NCI-H187 treated with DMSO at 0.1 percent for 48 hours (cell line): Measurements from ENCODE around the gene ACSL3.
"Not testable (repeated sequence)": the region's sequence is repeated elsewhere in the genome, so short reads cannot be mapped to it uniquely, and the experiment has no call there.

Experiments
- DNase-seq: peaks from one replicate; lab custom pipeline; 2025; lab: John Stamatoyannopoulos, UW

ACSL3 gene

GRCh38 chr2:222851956-222852617, 8.7 kb upstream of the ACSL3 start:
- no peak for DNase-seq

DNA sequence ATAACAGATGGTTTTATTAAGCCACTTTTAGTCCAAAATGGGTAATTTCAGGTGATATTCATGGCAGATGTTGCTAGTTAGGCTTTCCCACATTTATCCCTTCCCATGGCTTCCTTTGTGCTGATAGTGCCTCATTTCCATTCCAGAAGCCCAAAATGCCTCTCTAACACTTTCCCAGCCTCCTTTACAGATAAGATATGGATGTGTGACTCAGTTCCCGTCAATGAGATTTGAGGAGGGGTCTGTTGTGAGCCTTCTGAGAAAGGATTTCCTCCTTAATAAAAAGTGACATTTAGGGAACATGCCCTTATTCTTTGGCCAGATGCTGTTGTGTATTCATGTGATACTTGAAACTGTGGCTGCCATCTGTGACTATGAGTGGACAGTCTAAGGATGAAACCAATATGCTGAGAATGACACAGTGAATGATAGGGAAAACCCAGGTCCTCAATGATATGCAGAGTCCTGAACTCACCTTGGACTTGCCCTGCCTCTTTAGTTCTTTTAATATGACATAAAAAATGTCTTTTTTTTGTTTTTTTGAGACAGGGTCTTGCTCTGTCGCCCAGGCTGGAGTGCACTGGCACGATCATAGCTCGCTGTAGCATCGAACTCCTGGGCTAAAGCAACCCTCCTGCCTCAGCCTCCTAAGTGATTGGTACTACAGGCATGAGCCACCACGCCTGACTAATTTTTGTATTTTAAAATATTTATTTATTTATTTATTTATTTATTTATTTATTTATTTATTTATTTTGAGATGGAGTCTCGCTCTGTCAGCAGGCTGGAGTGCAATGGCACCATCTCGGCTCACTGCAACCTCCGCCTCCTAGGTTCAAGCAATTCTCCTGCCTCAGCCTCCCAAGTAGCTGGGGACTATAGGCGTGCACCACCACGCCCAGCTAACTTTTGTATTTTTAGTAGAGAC, 5.8 kb upstream of the ACSL3 start:
- no peak for DNase-seq

DNA sequence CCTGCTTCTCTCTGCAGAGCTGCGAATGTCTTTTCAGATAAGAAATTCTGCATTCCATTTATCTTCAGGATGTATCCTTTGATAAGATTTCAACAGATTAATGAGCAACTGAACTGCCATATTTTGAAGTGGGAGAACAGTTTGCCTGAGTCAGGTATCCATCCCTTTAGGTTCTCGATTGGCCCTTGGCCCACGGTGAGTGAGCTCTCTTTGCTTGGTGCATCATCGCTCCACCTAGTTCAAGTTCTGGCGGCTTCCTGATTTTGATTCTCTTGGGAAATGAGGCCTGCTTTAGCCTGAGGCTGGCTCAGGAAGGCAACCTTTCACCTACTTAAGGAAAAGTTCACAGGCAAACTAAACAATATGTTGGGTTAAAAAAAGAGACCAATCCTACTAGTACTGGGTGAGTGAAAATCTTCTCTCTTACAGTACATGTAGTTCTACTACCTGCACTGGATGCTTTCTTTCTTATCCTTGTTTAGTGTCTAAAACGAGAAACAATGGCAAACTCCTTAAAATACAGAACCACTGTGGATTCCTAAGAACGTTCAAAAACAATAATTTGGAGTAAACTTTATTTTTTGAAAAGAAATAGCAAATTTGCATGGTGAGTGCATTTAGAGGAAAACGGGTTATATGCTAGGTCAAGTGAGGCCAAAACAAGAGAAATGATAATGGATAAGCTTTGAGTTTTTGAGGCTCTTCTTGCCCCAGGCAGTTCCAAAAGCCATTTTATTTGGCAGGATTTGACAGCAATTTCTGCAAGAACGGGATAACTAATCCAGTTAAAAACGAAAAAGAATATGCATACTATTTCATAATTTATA, 837 bp upstream of the ACSL3 start:
- DNase-seq: no peak

- DNase-seq: no peak
Observed at GRCh38 chr2:222861411-222862105, 722 bp downstream of the ACSL3 start.

DNA sequence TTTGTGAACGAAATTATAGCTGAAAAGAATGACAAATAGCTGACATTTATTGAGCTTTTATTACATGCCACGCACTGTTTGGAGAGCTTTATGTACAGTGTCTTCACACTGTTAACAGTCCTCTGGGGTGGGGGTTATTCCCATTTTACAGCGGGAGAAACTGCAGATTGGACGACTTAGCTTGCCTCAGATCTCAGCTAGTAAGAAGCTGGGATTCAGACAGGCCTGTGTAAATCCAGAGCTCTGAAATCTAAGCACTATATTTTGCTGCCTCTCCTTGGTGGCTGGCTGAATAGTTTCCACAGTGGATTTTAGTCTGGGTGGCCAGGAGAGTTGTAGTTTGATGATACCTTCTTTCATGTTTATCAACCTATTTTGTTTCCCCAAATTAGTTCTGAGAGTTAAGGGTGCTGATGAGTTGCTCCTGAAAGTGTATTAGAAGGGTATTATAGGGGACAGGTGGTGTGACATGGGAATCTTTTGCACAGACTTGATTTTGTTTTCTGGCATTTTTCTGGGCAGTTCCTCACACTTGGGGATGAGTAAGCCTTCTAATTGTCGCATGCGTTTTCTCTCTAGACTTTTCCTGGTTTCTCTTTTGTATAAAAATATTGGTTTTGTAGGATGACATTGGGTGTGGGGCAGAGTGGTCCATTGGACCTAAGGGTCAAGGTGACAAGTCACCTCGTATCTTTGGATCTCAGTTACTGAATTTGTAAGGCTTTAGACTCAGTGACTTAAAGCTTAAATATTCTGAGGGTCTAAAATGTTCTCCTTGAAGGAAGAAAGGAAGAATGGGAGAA, 1.5 kb downstream of the ACSL3 start:
- DNase-seq: no peak

DNA sequence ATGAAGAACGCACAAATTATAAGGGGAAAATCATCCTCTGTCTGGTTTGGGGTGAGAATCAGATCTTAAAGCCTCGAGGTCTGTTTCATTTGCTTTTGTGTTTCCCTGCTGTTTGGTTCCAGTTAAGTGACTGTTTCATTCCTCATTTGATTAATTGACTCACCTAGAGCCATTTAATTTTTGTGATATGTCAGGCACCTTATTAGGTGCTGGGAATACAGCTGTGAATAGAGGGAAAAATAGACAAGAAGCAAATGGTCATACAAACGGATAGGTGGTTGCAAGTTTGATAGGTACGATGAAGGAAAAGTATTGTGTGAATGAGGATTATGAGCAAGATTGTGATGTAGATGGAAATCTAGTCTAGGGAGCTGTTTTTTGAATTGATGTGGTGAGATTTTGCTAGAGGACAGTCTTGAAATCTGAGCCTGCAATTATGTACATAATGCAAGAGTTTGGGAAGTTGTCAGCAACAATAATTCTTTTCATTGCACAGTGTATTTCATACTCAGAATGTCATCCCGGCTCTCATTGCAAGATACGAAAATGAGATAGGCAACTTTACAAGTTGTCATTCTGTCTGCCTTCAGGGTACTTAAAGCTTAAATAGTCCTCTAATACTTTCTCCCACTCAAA, 2.2 kb downstream of the ACSL3 start:
- DNase-seq: no peak

GRCh38 chr2:222864296-222864695, 3.5 kb downstream of the ACSL3 start:
- DNase-seq: no peak

DNA sequence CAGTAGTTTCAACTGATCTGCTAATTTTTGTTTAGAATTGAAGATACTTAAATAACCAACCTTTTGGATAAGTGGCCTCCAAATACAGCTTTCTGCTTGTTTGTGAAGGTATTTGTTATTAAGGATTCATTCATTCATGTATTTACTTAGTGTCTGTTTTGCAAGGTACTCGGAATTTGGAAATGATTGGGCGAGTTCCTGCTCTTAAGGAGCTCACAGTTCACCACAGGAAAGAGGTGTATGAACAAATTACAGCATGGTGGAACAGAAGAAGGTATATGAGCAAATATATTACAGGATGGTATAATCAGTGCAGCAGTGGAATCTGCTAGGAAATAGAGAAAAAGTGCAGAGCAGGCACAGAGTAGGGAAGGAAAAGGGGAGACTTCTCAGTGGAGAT, 4.5 kb downstream of the ACSL3 start:
- DNase-seq: no peak

GRCh38 chr2:222866358-222866960, 5.6 kb downstream of the ACSL3 start:
- DNase-seq: no peak

GRCh38 chr2:222868560-222869251, 7.9 kb downstream of the ACSL3 start:
- not testable (repeated sequence) for DNase-seq

DNA sequence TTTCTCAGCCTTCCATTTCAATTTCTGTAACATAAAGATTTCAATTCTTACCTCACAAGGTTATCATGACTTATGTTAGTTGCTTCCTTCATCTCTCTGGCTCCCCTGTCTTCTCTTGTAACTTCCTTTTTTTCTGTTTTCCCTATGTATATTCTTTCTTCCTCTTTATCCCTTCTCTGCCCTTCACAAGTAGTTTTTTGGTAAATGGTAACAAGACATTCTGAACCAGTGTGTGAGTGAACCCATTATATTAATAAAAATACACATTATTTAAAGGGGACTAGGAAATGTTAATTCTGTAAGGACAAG, 8.4 kb downstream of the ACSL3 start:
- DNase-seq: no peak

DNA sequence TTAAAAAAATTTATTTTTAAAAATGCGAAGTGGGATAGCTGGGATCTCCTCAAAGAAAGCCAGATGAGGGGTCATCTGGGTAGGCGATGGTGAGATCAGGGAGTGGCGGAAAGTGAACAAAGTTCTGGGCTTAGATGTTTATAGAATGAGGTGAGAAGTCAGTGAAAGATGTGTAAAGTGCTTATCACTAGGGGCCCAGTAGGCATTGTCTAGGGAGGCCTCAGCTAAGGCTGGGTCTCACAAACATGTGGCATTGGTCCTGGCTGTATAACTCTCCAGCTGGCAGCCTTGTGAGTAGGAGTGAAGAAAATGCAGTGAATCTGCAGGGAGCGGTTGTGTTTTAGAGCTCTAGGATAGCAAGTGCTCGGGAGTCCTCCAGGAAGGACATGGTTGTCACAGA, 10.5 kb downstream of the ACSL3 start:
- no peak for DNase-seq

DNA sequence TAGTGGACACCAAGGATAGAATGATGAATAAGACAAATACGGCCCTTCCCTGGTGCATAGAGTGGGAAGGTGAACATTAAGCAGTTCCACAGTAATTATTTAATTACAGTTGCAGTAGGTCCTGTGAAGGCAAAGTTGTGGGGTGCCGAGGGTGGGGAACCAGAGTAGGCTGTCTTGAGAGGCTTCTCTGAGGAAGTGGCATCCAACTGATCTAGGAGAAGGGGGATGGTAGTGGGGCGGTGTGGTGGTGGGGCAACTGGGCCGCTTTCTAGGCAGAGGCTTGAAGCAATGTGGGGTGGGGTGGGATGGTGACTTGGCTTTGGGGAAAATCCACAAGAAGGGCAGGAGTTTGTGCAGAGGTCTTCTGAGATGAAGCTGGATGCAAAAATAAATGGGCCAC, 11.7 kb downstream of the ACSL3 start:
- no peak for DNase-seq

GRCh38 chr2:222875482-222875881, 14.6 kb downstream of the ACSL3 start:
- DNase-seq: no peak

GRCh38 chr2:222876947-222877346, 16.1 kb downstream of the ACSL3 start:
- DNase-seq: no peak

DNA sequence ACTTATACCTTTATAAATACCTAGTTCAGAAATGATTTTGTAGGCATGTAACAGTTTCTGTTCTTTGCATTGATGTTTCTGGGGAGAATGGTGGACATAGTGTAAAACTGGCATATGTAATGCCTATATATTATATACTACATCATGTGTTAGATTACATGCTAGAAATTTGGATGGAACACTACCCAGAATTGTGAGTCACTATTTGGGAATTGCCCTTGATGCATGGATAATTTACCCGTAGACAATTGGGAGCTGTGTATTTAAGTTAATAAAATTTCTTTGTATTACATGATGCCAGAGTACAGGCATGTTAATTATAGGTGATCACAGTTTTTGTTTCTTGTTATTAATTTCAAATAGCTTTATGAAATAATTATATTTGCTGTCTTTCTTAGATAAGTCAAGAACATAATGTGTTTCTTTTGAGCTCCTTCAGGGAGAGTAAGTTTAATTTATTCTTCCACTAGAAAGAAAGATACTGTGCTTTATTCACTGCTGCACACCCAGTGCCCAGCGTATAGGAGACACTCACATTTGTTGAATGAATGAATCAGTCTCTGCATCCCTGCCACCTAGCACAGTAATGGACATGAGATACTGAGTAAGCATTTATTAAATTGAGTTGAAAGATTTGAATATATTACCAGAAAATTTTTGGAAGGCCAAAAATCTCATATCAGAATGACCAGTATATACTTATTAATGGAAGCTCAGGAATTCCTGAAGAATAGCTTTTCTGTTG, 16.9 kb downstream of the ACSL3 start:
- no peak for DNase-seq

GRCh38 chr2:222878301-222878876, 17.6 kb downstream of the ACSL3 start:
- DNase-seq: no peak

GRCh38 chr2:222878877-222879603, 18.2 kb downstream of the ACSL3 start:
- no peak for DNase-seq
